Endothelial cell of umbilical vein (primary cell): ENCODE data around the gene OR13J1.

ENCODE experiments used
- EZH2 ChIP-seq: IDR thresholded peaks from 2 replicates; pipeline ENCODE4 v1.6.1; 2012; ENCODE audit warnings: borderline replicate concordance, low read depth, mild to moderate bottlenecking, moderate library complexity, low read length, inconsistent platforms; ENCODE audit not compliant: severe bottlenecking
- FOS ChIP-seq: IDR thresholded peaks from 2 replicates; pipeline ENCODE4 v1.6.1; 2011; ENCODE audit warnings: mild to moderate bottlenecking, low read length, moderate library complexity, borderline replicate concordance; ENCODE audit not compliant: insufficient read depth
- MAX ChIP-seq: IDR thresholded peaks from 2 replicates; pipeline ENCODE4 v1.6.1; 2011; ENCODE audit not compliant: insufficient read depth, insufficient read length
- POLR2A ChIP-seq: IDR thresholded peaks from 2 replicates; pipeline ENCODE4 v1.6.1; 2012; ENCODE audit warnings: low read depth, mild to moderate bottlenecking, control low read depth, low read length
- POLR2AphosphoS5 ChIP-seq: IDR thresholded peaks from 2 replicates; pipeline ENCODE4 v1.6.1; 2012; ENCODE audit warnings: low read depth, mild to moderate bottlenecking, control low read depth, low read length, moderate library complexity; ENCODE audit not compliant: insufficient read depth
- TF ChIP-seq, protein P1 (sequence below), 2 donors: IDR thresholded peaks; 1 replicate in 1 of 2; 2 replicates in 1 of 2; pipeline ENCODE4 v1.5.1; 2011; ENCODE audit warnings: low read length in 2 of 2, mild to moderate bottlenecking in 2 of 2, moderate library complexity in 2 of 2, control low read depth in 1 of 2, inconsistent platforms in 1 of 2, low read depth in 1 of 2; ENCODE audit not compliant: insufficient read depth in 1 of 2; ENCODE audit errors: extremely low read depth in 1 of 2

DNA sequence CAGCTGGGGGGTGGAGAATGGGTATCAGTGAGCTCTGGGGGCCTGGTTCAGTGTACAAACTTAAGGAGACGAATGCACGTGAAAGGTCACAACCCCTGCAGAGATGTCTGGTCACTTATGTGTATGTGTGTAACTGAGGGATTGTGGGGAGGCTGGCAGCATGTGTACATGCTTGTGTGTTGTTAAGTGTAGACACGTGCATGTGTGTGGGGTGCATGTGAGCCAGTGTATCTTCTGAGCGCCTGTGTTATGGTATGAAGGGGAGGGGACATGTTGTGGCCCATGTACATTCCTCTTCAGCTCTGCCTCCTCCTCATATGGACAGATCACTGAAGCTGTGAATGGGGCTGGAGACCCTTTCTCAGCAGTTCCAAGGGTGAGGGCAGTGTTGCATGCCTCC lies 39.2 kb downstream of the OR13J1 start:
- TF ChIP-seq EZH2 (no peak), MAX (no peak), POLR2A (no peak), POLR2AphosphoS5 (no peak), FOS (no peak)
- TF ChIP-seq, protein P1, sequence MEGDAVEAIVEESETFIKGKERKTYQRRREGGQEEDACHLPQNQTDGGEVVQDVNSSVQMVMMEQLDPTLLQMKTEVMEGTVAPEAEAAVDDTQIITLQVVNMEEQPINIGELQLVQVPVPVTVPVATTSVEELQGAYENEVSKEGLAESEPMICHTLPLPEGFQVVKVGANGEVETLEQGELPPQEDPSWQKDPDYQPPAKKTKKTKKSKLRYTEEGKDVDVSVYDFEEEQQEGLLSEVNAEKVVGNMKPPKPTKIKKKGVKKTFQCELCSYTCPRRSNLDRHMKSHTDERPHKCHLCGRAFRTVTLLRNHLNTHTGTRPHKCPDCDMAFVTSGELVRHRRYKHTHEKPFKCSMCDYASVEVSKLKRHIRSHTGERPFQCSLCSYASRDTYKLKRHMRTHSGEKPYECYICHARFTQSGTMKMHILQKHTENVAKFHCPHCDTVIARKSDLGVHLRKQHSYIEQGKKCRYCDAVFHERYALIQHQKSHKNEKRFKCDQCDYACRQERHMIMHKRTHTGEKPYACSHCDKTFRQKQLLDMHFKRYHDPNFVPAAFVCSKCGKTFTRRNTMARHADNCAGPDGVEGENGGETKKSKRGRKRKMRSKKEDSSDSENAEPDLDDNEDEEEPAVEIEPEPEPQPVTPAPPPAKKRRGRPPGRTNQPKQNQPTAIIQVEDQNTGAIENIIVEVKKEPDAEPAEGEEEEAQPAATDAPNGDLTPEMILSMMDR (IDR thresholded peaks at IDR 0.05; ENCODE audit: extremely low read depth in 1 of 2, insufficient read depth in 1 of 2, low read depth in 1 of 2, low read length in 2 of 2) = no peak
